Gastroesophageal sphincter (tissue), 4 donors: ENCODE data around the gene EIPR1. TPM values are rescaled to one million over a fixed set of nuclear protein-coding genes. Genes with fewer than 3 reads are reported as not detected.

Experiments
- ATAC-seq: fragments of 150-250 bp; one replicate; pipeline ENCODE4 v1.9.1; 2016; ENCODE audit warnings: mild to moderate bottlenecking, moderate library complexity
- H3K27ac ChIP-seq, 4 donors: fragments of 200-600 bp; sonication (generic) in 3 of 4; 1 replicate in 3 of 4; 2 replicates in 1 of 4; pipeline ENCODE4 v1.5.1; 2016 to 2019
- H3K27me3 ChIP-seq: fragments of 200-600 bp; sonication (generic); one replicate; pipeline ENCODE4 v1.5.1; 2019
- H3K36me3 ChIP-seq, 2 donors: fragments of 200-600 bp; sonication (generic); one replicate each; pipeline ENCODE4 v1.5.1; 2019; ENCODE audit warnings: control low read depth in 1 of 2
- H3K4me1 ChIP-seq, 3 donors: fragments of 200-600 bp; sonication (generic); 1 replicate in 2 of 3; 2 replicates in 1 of 3; pipeline ENCODE4 v1.5.1; 2016 to 2019; ENCODE audit warnings: control low read depth in 2 of 3
- H3K4me3 ChIP-seq, 2 donors: fragments of 200-600 bp; sonication (generic); one replicate each; pipeline ENCODE4 v1.5.1; 2019; ENCODE audit warnings: mild to moderate bottlenecking in 1 of 2, moderate library complexity in 1 of 2
- H3K9me3 ChIP-seq, 3 donors: fragments of 200-600 bp; sonication (generic); one replicate each; pipeline ENCODE4 v1.5.1; 2017 to 2019; ENCODE audit warnings: control low read depth in 2 of 3
- CTCF ChIP-seq, 4 experiments: fragments of 200-600 bp in 2 of 4; fragments of 450-650 bp in 2 of 4; sonication (generic) in 1 of 4; IDR thresholded peaks; one replicate each; pipeline ENCODE4 v1.5.1; 2017 to 2019; ENCODE audit warnings: antibody characterized with exemption in 4 of 4, mild to moderate bottlenecking in 2 of 4, moderate library complexity in 2 of 4
- EP300 ChIP-seq: sonication (generic); formaldehyde crosslinking; IDR thresholded peaks from one replicate; pipeline ENCODE4 v1.6.1; 2017; ENCODE audit warnings: antibody characterized with exemption, mild to moderate bottlenecking
- POLR2A ChIP-seq, 2 donors: fragments of 450-650 bp; IDR thresholded peaks; one replicate each; pipeline ENCODE4 v1.6.1; 2017; ENCODE audit warnings: antibody characterized with exemption in 2 of 2, mild to moderate bottlenecking in 2 of 2, moderate library complexity in 1 of 2
- POLR2AphosphoS5 ChIP-seq: sonication (generic); formaldehyde crosslinking; IDR thresholded peaks from one replicate; pipeline ENCODE4 v1.6.1; 2017; ENCODE audit warnings: antibody characterized with exemption
- WGBS, 2 donors: methylation state at CpG; one replicate each; pipeline ENCODE4 v1.1.5; 2018; ENCODE audit warnings: low coverage in 1 of 2; 5-methylcytosine and 5-hydroxymethylcytosine counted together
- total RNA-seq, 4 donors: library from RNA; depleted of rRNA; stranded (reverse); fragments of >200 nt; gene quantifications; one replicate each; pipeline ENCODE4 v1.1.0, GENCODE V29; 2016

The EIPR1 gene
- total RNA-seq, 4 donors from 2014 or later, result 11.3 to 26.8 (median 22.2) TPM

- H3K27me3 ChIP-seq, result no peaks in the 10 kb centered on the region
- ATAC-seq, result no peak
- H3K9me3 ChIP-seq, result peaks cover 0 to 3% (median 0%) of the 10 kb centered on the region in 3 donors
- H3K4me1 ChIP-seq, result no peaks in the 10 kb centered on the region
- TF ChIP-seq POLR2AphosphoS5 (no peak), EP300 (no peak), CTCF (IDR thresholded peaks at IDR 0.05) (no peak), POLR2A (IDR thresholded peaks at IDR 0.05) (no peak)
- no peak overlapping the region for H3K4me3 ChIP-seq
- H3K27ac ChIP-seq, result no peak overlapping the region
- H3K36me3 ChIP-seq, result peaks cover 0 to 17% of the 10 kb centered on the region in 2 donors
- WGBS, 2 donors, result 85 to 90% methylated on average over 7 of the region's 7 CpGs
Measured at GRCh38 chr2:3216841-3217495, 160.7 kb downstream of the EIPR1 start.

- no peak for ATAC-seq
- WGBS, 2 donors, result 74 to 76% methylated on average over 6 to 10 of the region's 10 CpGs
- TF ChIP-seq EP300 (no peak), POLR2AphosphoS5 (no peak), POLR2A (IDR thresholded peaks at IDR 0.05) (no peak), CTCF (IDR thresholded peaks at IDR 0.05) (no peak)
- H3K27ac ChIP-seq, result no peak overlapping the region
- H3K9me3 ChIP-seq, result no peaks in the 10 kb centered on the region
- peaks cover 0 to 26% of the 10 kb centered on the region in 2 donors for H3K36me3 ChIP-seq
- no peaks in the 10 kb centered on the region for H3K27me3 ChIP-seq
- H3K4me1 ChIP-seq, result no peaks in the 10 kb centered on the region
- H3K4me3 ChIP-seq, result no peak overlapping the region
Measured at GRCh38 chr2:3214806-3215404, 162.7 kb downstream of the EIPR1 start.

- Histone ChIP-seq H3K9me3 (no peaks in the 10 kb centered on the region), H3K27ac (no peak overlapping the region), H3K4me3 (no peak overlapping the region), H3K36me3 (peaks cover 0 to 31% of the 10 kb centered on the region in 2 donors), H3K4me1 (no peaks in the 10 kb centered on the region), H3K27me3 (no peaks in the 10 kb centered on the region)
- no peak for TF ChIP-seq POLR2AphosphoS5
- TF ChIP-seq POLR2A (IDR thresholded peaks at IDR 0.05), result no peak
- TF ChIP-seq EP300, result no peak
- TF ChIP-seq CTCF (IDR thresholded peaks at IDR 0.05), result no peak
- WGBS, 2 donors, result 54 to 74% methylated on average over 3 to 7 of the region's 7 CpGs
- no peak for ATAC-seq
Measured at GRCh38 chr2:3214065-3214464, 163.6 kb downstream of the EIPR1 start.

GRCh38 chr2:3212984-3213383 is 164.6 kb downstream of the EIPR1 start:
- Histone ChIP-seq H3K27me3 (no peaks in the 10 kb centered on the region), H3K9me3 (no peaks in the 10 kb centered on the region), H3K4me3 (no peak overlapping the region), H3K36me3 (peaks cover 0 to 41% of the 10 kb centered on the region in 2 donors), H3K27ac (no peak overlapping the region), H3K4me1 (no peaks in the 10 kb centered on the region)
- no peak for ATAC-seq
- TF ChIP-seq POLR2A (IDR thresholded peaks at IDR 0.05), result no peak
- TF ChIP-seq POLR2AphosphoS5, result no peak
- TF ChIP-seq EP300, result no peak
- TF ChIP-seq CTCF (IDR thresholded peaks at IDR 0.05), result no peak
- 96 to 99% methylated on average over 6 of the region's 6 CpGs for WGBS, 2 donors

GRCh38 chr2:3212061-3212362 is 165.6 kb downstream of the EIPR1 start:
- ATAC-seq, result no peak
- peaks cover 0 to 42% of the 10 kb centered on the region in 2 donors for H3K36me3 ChIP-seq
- TF ChIP-seq POLR2A (IDR thresholded peaks at IDR 0.05) (no peak), POLR2AphosphoS5 (no peak), CTCF (IDR thresholded peaks at IDR 0.05) (no peak), EP300 (no peak)
- no peaks in the 10 kb centered on the region for H3K4me1 ChIP-seq
- 96 to 100% methylated on average over 2 to 5 of the region's 5 CpGs for WGBS, 2 donors
- no peak overlapping the region for H3K4me3 ChIP-seq
- no peaks in the 10 kb centered on the region for H3K27me3 ChIP-seq
- no peaks in the 10 kb centered on the region for H3K9me3 ChIP-seq
- H3K27ac ChIP-seq, result no peak overlapping the region
